Dendritic cell treated with granulocyte-macrophage colony-stimulating factor and Interleukin-4, amounts not matched to agents 40 ng/mL and 50 ng/mL, for 4 days (primary cell): ENCODE measurements around the gene C1orf21.

Experiments used
- H3K27ac Mint-ChIP-seq: one replicate; pipeline ENCODE4 v1.8.0; 2022; ENCODE audit warnings: mild to moderate bottlenecking, mixed read lengths
- H3K27me3 Mint-ChIP-seq: one replicate; pipeline ENCODE4 v1.8.0; 2022; ENCODE audit warnings: mild to moderate bottlenecking, mixed read lengths
- H3K36me3 Mint-ChIP-seq: one replicate; pipeline ENCODE4 v1.8.0; 2022; ENCODE audit warnings: low read depth, mixed read lengths
- H3K4me1 Mint-ChIP-seq: one replicate; pipeline ENCODE4 v1.8.0; 2022; ENCODE audit warnings: low read depth, mixed read lengths
- H3K4me3 Mint-ChIP-seq: one replicate; pipeline ENCODE4 v1.8.0; 2022; ENCODE audit warnings: mild to moderate bottlenecking, moderate library complexity, mixed read lengths
- H3K9me3 Mint-ChIP-seq: one replicate; pipeline ENCODE4 v1.8.0; 2022; ENCODE audit warnings: mixed read lengths
- intact Hi-C: fragments of 100-400 bp; cut with micrococcal nuclease; formaldehyde crosslinking; loops from one replicate; pipeline ENCODE4 v1.15.0; 2022

C1orf21 gene

DNA sequence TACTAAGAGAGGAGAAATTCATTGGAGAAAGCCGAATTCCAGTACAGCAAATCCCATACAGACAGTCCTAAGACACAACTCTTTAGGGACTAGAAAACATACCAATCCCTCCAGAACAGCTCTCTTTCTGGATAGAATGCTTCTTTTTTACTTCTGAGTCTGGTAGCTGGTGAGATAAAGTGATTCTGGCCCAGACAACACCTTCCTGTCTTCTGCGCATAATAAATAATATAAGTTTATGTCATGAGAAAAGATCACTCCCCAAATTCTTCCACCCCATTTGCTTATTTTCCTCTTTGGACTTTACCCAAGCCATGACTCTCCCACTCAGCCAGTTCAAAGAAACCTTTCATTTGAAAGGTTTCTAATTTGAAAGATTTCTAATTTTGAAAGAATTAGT lies 269.4 kb downstream of the C1orf21 start:
- intact Hi-C loops, result no loop called here
- Mint-ChIP-seq H3K36me3 (no peaks in the 10 kb centered on the region), H3K4me1 (no peaks in the 10 kb centered on the region), H3K9me3 (no peaks in the 10 kb centered on the region), H3K27ac (no peak overlapping the region), H3K27me3 (peaks cover 5% of the 10 kb centered on the region), H3K4me3 (no peak overlapping the region)

DNA sequence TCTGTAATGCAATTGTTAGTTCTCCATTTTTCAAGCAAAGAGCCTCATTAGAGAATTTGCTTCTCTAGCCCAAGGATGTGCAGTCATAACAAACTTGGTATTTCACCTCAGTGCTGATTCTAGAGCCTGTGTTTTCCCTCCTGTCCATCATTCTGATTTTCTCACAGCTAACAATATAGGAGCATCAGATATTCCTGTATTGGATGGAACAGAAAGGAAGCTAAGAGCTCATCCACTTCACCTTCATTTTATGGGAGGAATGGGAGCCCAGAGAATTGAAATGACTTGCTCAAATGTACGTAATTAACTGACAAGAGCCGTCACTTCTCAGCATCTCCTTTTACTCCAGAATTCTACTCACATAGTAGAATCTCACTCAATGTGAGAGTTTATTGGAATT lies 271.2 kb downstream of the C1orf21 start:
- intact Hi-C loops, result no loop called here
- Mint-ChIP-seq H3K36me3 (no peaks in the 10 kb centered on the region), H3K9me3 (no peaks in the 10 kb centered on the region), H3K4me3 (no peak overlapping the region), H3K27ac (no peak overlapping the region), H3K27me3 (no peaks in the 10 kb centered on the region), H3K4me1 (no peaks in the 10 kb centered on the region)

DNA sequence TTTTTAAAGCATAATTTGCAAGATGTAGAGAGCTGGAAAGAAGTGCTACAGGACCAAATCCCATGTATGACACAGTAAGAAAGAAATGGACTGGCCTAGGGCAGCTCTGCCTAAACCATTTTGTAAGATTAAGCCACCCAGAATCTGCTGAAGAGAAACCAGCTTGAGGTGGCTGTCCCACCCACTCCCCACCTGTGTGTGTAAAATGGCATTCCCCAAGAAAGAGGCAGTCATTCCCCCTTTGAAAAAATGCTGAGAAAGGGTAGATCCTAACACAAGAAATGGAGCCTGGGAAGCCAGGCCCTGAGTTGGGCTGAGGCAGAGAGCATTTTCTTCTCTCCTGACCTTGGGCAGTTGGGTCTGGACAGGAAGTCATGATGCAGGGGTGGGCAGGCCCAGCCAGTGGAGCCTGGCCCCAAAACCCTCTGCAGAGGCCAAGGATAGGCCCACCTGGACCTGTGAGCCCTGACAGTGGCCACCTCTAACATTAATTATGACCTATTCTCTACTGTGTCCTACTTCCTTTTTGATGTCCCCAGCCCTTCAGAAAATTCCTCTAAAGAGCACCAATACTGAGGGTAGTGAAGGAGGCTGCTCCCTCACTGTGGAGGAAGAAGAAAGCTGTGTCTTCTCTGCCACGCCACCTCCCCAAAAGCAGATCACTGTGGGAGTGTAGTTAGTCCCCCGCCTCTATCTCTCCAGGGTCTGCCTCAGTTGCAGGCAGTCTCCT lies 273.8 kb downstream of the C1orf21 start:
- Mint-ChIP-seq H3K27ac (no peak overlapping the region), H3K4me3 (no peak overlapping the region), H3K36me3 (no peaks in the 10 kb centered on the region), H3K27me3 (peaks cover 12% of the 10 kb centered on the region), H3K9me3 (no peaks in the 10 kb centered on the region), H3K4me1 (peaks cover 10% of the 10 kb centered on the region)
- intact Hi-C loops, result loop anchor here (5.0 to 10.0 kb wide), 3 partner anchors 98 to 438 kb away; no protein-coding TSS in a partner anchor

DNA sequence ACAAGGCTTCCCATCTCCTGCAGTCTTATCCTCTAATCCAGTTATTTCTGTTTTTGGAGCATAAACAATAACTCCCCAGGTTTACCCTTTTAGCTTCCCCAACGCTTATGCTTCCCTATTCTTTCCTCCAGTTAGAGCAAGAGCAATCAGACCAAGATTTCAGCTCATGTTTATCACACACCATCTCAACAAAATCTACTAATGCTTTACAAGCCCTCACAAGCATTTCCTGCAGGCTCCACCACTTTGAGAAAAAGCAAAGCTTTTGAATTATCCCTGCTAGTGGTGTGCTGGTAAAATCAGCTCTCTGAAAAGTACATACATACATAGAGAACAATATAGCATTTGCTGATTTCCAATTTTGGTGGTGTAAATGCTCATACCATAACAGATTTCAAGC lies 275.0 kb downstream of the C1orf21 start:
- no peak overlapping the region for H3K4me3 Mint-ChIP-seq
- intact Hi-C loops, result loop anchor here (5.0 to 10.0 kb wide), 3 partner anchors 100 to 440 kb away; no protein-coding TSS in a partner anchor
- H3K27ac Mint-ChIP-seq, result no peak overlapping the region
- H3K27me3 Mint-ChIP-seq, result peaks cover 12% of the 10 kb centered on the region
- no peaks in the 10 kb centered on the region for H3K9me3 Mint-ChIP-seq
- peaks cover 10% of the 10 kb centered on the region for H3K4me1 Mint-ChIP-seq
- H3K36me3 Mint-ChIP-seq, result no peaks in the 10 kb centered on the region

DNA sequence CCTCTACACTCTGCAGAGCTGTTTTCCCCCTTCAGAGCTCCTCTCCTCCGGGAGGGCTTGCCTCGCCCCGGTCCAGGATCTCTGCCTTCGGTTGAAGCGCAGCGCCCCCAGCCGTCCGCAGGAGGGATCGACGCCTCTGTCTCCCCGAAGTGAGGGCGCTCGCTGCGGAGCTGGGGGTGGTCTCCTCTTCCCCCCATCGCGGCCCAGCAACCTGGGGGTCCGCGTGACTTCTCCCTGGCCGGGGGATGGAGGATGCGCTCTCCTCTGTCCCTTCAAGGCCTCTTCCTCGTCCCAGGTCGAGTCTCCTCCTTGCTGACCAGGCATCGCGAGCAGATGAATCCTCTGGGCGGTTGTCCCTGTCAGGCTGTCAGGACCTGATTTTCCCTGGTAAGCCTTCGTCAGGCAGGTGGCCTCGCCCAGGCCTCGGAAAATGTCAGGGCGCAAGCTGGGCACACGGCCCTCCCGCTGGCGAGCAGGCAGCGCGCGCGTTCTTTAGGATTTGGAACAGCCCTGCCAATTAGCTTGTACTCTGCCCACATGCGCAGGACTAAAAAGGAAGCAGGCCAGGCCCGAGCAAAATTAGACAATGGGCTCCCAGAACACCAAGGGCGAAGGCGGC lies 277.3 kb downstream of the C1orf21 start:
- intact Hi-C loops, result loop anchor here (5.0 to 10.0 kb wide), 3 partner anchors 102 to 442 kb away; no protein-coding TSS in a partner anchor
- H3K36me3 Mint-ChIP-seq, result no peaks in the 10 kb centered on the region
- H3K4me3 Mint-ChIP-seq, result peak overlapping the region; percentile 71
- H3K4me1 Mint-ChIP-seq, result peaks cover 10% of the 10 kb centered on the region
- peak overlapping the region; percentile 25 for H3K27ac Mint-ChIP-seq
- H3K27me3 Mint-ChIP-seq, result peaks cover 12% of the 10 kb centered on the region
- H3K9me3 Mint-ChIP-seq, result no peaks in the 10 kb centered on the region

DNA sequence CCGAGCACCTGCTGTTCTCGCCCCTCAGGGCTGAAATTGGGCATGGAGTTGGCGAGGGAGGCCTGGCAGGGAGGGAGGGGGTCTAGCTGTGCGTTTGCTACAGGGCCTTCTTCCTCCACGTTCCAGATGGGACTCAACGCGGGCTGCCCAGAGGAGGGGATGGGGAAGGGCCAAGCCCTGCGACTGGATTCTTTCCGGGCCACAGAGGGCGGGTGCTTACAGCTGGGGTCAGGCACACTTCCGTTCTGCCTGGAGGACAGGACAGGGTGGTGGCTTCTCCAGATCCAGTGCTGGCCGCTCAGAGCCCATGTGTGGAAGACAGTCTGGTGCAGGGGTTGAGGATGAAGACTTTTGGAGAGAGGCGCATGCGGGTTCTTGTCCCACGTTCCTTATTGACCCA lies 277.8 kb downstream of the C1orf21 start:
- Mint-ChIP-seq H3K36me3 (no peaks in the 10 kb centered on the region), H3K4me3 (no peak overlapping the region), H3K27ac (no peak overlapping the region), H3K4me1 (peaks cover 10% of the 10 kb centered on the region), H3K9me3 (no peaks in the 10 kb centered on the region), H3K27me3 (peaks cover 12% of the 10 kb centered on the region)
- intact Hi-C loops, result loop anchor here (5.0 to 10.0 kb wide), 3 partner anchors 102 to 442 kb away; no protein-coding TSS in a partner anchor

DNA sequence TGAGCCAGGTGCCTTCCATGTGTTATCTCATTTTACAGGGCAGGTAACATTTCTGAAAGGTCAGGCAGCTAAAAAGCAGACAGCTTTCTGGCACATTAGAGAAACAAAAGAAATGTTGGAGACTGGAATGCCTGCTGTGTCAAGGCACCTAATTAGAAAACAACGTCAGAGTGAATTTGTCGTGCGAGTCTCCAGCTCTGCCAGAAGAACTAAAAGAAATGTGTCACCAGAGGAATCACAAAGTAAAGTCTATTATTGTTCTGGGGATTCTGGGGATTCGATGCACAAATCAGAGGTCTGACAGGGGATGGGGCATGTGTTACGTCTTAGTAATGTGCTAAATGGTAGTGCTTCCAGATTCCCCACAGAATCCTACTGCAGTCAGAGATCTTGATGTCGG lies 278.5 kb downstream of the C1orf21 start:
- Mint-ChIP-seq H3K4me1 (peaks cover 10% of the 10 kb centered on the region), H3K27ac (no peak overlapping the region), H3K27me3 (peaks cover 12% of the 10 kb centered on the region), H3K9me3 (no peaks in the 10 kb centered on the region), H3K4me3 (no peak overlapping the region), H3K36me3 (no peaks in the 10 kb centered on the region)
- intact Hi-C loops, result loop anchor here (10.0 kb wide), 1 partner anchor 271 kb away; no protein-coding TSS in a partner anchor

DNA sequence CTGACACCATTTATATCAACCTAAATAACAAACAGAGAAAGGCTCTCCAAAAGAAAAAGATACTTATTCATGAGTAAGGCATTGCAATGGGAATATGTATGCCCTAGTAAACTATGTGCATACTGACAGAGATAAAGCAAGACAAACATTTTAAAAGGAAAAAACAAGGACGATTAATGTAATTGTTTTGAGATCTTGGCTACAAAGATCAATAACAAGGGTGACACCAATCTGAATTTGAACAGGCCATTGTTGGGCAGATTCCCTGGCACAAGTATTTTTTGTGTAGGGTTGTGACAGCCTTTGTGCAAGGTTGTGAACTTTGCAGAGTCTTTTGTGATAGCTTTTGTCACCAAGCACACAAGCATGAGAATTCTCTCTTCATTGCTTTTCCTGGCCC lies 282.6 kb downstream of the C1orf21 start:
- H3K4me1 Mint-ChIP-seq, result peaks cover 4% of the 10 kb centered on the region
- H3K27ac Mint-ChIP-seq, result no peak overlapping the region
- intact Hi-C loops, result loop anchor here (10.0 kb wide), 1 partner anchor 275 kb away; no protein-coding TSS in a partner anchor
- no peaks in the 10 kb centered on the region for H3K36me3 Mint-ChIP-seq
- peaks cover 8% of the 10 kb centered on the region for H3K27me3 Mint-ChIP-seq
- no peaks in the 10 kb centered on the region for H3K9me3 Mint-ChIP-seq
- H3K4me3 Mint-ChIP-seq, result no peak overlapping the region

DNA sequence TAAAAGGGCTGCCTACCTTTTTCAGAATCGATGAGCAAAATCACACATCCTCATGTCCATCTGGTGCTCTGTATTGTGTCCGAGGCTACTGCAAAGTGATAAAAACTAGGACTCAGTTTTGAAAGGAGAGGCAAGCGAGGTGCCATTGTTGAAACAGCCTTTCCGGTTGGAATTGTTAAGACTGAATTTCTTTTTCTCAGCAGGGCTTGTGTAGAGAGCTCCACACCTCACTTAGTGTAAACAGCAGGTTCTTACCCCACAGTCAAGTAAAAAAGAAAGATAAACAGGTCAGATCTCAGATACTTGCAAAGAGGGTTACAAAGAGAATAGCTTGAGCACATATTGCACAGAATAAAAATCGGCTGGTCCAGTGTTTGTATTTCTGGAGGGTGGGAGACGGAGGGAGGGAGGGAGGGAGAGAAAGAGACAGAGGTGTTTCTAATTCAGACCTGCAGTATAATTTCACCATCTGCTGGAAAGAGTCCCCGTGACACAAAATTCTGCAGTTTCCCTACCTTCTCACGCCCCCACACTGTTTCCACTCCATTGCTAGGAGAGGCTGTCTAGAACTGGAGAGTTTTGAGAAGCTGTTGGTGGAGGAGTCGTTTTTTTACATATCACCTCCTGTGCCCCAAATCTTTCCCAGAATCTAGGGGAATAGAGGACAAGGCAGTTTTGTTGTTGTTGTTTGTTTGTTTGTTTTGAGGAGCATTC lies 285.3 kb downstream of the C1orf21 start:
- Mint-ChIP-seq H3K27ac (no peak overlapping the region), H3K4me3 (no peak overlapping the region), H3K4me1 (no peaks in the 10 kb centered on the region), H3K36me3 (no peaks in the 10 kb centered on the region), H3K9me3 (no peaks in the 10 kb centered on the region), H3K27me3 (peaks cover 3% of the 10 kb centered on the region)
- intact Hi-C loops, result no loop called here

DNA sequence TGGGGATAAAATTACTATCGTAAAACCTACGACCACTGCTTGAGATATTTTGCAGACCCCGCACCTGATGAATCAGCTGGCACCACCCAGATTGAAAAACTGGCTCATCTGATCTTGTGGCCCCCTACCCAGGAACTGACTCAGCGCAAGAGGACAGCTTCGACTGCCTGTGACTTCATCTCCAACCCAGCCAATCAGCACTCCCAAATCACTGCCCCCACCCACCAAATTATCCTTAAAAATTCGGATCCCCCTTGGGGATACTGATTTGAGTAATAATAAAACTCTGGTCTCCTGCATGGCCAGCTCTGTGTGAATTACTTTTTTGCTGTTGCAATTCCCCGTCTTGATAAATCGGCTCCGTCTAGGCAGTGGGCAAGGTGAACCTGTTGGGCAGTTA lies 286.5 kb downstream of the C1orf21 start:
- intact Hi-C loops, result no loop called here
- H3K4me3 Mint-ChIP-seq, result no peak overlapping the region
- no peak overlapping the region for H3K27ac Mint-ChIP-seq
- peaks cover 3% of the 10 kb centered on the region for H3K27me3 Mint-ChIP-seq
- H3K36me3 Mint-ChIP-seq, result no peaks in the 10 kb centered on the region
- no peaks in the 10 kb centered on the region for H3K4me1 Mint-ChIP-seq
- H3K9me3 Mint-ChIP-seq, result no peaks in the 10 kb centered on the region

DNA sequence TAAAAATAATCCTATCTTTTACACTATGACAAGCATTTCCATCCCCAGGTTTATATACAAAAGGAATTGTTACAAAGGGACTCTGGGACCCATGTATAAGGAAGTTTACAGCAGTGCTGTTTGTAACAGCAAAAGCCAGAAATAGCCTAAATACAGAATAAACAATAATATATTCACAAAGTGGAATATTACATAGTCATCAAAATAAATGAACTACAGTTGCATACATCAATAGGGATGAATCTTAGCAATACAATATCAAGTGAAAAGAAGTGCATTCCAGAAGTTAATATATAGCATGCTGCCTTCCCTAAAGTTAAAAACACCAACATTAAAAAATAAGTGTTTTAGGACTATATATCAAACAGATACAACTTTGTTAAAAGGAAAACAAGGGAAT lies 290.5 kb downstream of the C1orf21 start:
- Mint-ChIP-seq H3K36me3 (peaks cover 5% of the 10 kb centered on the region), H3K27me3 (no peaks in the 10 kb centered on the region), H3K27ac (no peak overlapping the region), H3K9me3 (peaks cover 15% of the 10 kb centered on the region), H3K4me1 (no peaks in the 10 kb centered on the region), H3K4me3 (no peak overlapping the region)
- intact Hi-C loops, result no loop called here
